Caco-2 (cell line): ENCODE data around the gene OR6M1. TPM values are rescaled to one million over a fixed set of nuclear protein-coding genes. Genes with fewer than 3 reads are reported as not detected.

Experiments used
- BruUV-seq: library from RNA; stranded (reverse); fragments of 400-500 nt; replicated peaks from 2 replicates; lab custom pipeline; 2021; lab: Mats Ljungman, UMichigan
- CTCF ChIA-PET: fragments of 300-600 bp; sonication (Branson Sonifier 250); formaldehyde crosslinking; loops from one replicate; lab custom pipeline; 2022; ENCODE audit warnings: antibody characterized with exemption; lab: Charles Lee
- POLR2A ChIA-PET: fragments of 300-600 bp; sonication (Branson Sonifier 250); formaldehyde crosslinking; loops from one replicate; lab custom pipeline; 2022; ENCODE audit warnings: antibody characterized with exemption; lab: Charles Lee
- DNase-seq, 2 experiments: peaks; one replicate each; pipeline versions ENCODE4 v3.0.0 to v3.0.0-alpha.2; 2020 to 2022
- H3K27me3 ChIP-seq: replicated peaks from 2 replicates; pipeline ENCODE4 v1.6.0; 2011; ENCODE audit warnings: low read length; ENCODE audit not compliant: control insufficient read depth, insufficient read depth
- H3K36me3 ChIP-seq: 2 replicates; pipeline ENCODE4 v1.5.1; 2011; ENCODE audit warnings: low read length; ENCODE audit not compliant: control insufficient read depth, insufficient read depth
- H3K4me1 ChIP-seq: fragments of 250-450 bp; sonication (Bioruptor Pico); 2 replicates; pipeline ENCODE4 v1.5.1; 2020; ENCODE audit warnings: mild to moderate bottlenecking
- H3K4me3 ChIP-seq: 2 replicates; pipeline ENCODE4 v1.5.1; 2011; ENCODE audit warnings: low read depth, mild to moderate bottlenecking, control low read depth, low read length
- H3K9me3 ChIP-seq: fragments of 250-450 bp; sonication (Bioruptor Pico); 2 replicates; pipeline ENCODE4 v1.5.1; 2020; ENCODE audit warnings: mild to moderate bottlenecking, moderate library complexity
- H3K27ac Mint-ChIP-seq: one replicate; pipeline ENCODE4 v1.8.0; 2022; ENCODE audit warnings: mixed read lengths; ENCODE audit not compliant: unreplicated experiment
- H3K27me3 Mint-ChIP-seq: one replicate; pipeline ENCODE4 v1.8.0; 2022; ENCODE audit warnings: mixed read lengths; ENCODE audit not compliant: insufficient read depth, unreplicated experiment
- H3K36me3 Mint-ChIP-seq: one replicate; pipeline ENCODE4 v1.8.0; 2022; ENCODE audit warnings: mild to moderate bottlenecking, mixed read lengths; ENCODE audit not compliant: insufficient read depth, unreplicated experiment
- H3K4me1 Mint-ChIP-seq: one replicate; pipeline ENCODE4 v1.8.0; 2022; ENCODE audit warnings: low read depth, mixed read lengths; ENCODE audit not compliant: unreplicated experiment
- H3K4me3 Mint-ChIP-seq: one replicate; pipeline ENCODE4 v1.8.0; 2022; ENCODE audit warnings: mild to moderate bottlenecking, moderate library complexity, mixed read lengths; ENCODE audit not compliant: unreplicated experiment
- H3K9me3 Mint-ChIP-seq: one replicate; pipeline ENCODE4 v1.8.0; 2022; ENCODE audit warnings: mixed read lengths; ENCODE audit not compliant: unreplicated experiment
- intact Hi-C: fragments of 100-400 bp; cut with micrococcal nuclease; formaldehyde crosslinking; loops from one replicate; pipeline ENCODE4 v1.10.0; 2022; ENCODE audit not compliant: unreplicated experiment
- total RNA-seq: library from RNA; stranded (reverse); gene quantifications from 2 replicates; pipeline ENCODE4 v1.2.3, GENCODE V29; 2022
- TF ChIP-seq, protein P1 (sequence below), 2 experiments: fragments of 200-600 bp in 1 of 2; IDR thresholded peaks; 1 replicate in 1 of 2; 2 replicates in 1 of 2; pipeline versions ENCODE4 v1.5.1 to v1.8.0; 2011 to 2022; ENCODE audit warnings: antibody characterized with exemption in 1 of 2, control low read depth in 1 of 2, inconsistent platforms in 1 of 2, low read depth in 1 of 2, low read length in 1 of 2, mild to moderate bottlenecking in 1 of 2, moderate library complexity in 1 of 2; ENCODE audit not compliant: insufficient read depth in 1 of 2, severe bottlenecking in 1 of 2, unreplicated experiment in 1 of 2

Gene OR6M1
- total RNA-seq, 1 experiment from 2014 or later, result not detected

DNA sequence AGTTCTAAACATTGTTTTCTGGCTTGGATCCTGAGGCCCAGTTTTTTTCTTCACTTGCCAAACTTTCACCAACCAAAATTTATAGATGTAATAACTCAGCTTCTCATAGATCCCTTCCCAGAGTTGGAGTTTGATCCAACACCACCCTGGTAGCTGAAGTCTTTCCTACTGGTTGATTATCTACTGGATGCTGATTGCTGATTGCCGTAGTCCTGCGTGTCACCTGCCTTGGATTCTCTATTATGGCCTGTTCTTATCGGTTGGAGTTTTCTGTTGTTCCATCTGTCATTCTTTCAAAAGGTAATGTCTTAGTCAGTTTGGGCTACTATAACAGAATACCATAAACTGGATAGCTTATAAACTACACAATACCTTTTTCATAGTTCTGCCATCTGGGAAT is 34.5 kb downstream of the OR6M1 start:
- no peaks in the 10 kb centered on the region for H3K36me3 ChIP-seq
- no peaks in the 10 kb centered on the region for H3K27me3 ChIP-seq
- peaks cover 2% of the 10 kb centered on the region for H3K27me3 Mint-ChIP-seq
- no peaks in the 10 kb centered on the region for H3K4me1 Mint-ChIP-seq
- intact Hi-C loops, result no loop called here
- no peaks in the 10 kb centered on the region for H3K9me3 Mint-ChIP-seq
- ChIA-PET POLR2A (no interaction called here), CTCF (no interaction called here)
- H3K4me3 Mint-ChIP-seq, result no peak overlapping the region
- BruUV-seq, result no TSS peak
- H3K9me3 ChIP-seq, result 0 out of 2 replicates have a peak, but pooled peaks cover 3% of the 10 kb centered on the region
- no peak overlapping the region for H3K4me3 ChIP-seq
- no peak overlapping the region for H3K27ac Mint-ChIP-seq
- H3K36me3 Mint-ChIP-seq, result no peaks in the 10 kb centered on the region
- no peak for DNase-seq
- TF ChIP-seq, protein P1, sequence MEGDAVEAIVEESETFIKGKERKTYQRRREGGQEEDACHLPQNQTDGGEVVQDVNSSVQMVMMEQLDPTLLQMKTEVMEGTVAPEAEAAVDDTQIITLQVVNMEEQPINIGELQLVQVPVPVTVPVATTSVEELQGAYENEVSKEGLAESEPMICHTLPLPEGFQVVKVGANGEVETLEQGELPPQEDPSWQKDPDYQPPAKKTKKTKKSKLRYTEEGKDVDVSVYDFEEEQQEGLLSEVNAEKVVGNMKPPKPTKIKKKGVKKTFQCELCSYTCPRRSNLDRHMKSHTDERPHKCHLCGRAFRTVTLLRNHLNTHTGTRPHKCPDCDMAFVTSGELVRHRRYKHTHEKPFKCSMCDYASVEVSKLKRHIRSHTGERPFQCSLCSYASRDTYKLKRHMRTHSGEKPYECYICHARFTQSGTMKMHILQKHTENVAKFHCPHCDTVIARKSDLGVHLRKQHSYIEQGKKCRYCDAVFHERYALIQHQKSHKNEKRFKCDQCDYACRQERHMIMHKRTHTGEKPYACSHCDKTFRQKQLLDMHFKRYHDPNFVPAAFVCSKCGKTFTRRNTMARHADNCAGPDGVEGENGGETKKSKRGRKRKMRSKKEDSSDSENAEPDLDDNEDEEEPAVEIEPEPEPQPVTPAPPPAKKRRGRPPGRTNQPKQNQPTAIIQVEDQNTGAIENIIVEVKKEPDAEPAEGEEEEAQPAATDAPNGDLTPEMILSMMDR (IDR thresholded peaks at IDR 0.05; ENCODE audit: insufficient read depth in 1 of 2, low read depth in 1 of 2, low read length in 1 of 2, severe bottlenecking in 1 of 2, unreplicated experiment in 1 of 2), result no peak
- H3K4me1 ChIP-seq, result no peaks in the 10 kb centered on the region

DNA sequence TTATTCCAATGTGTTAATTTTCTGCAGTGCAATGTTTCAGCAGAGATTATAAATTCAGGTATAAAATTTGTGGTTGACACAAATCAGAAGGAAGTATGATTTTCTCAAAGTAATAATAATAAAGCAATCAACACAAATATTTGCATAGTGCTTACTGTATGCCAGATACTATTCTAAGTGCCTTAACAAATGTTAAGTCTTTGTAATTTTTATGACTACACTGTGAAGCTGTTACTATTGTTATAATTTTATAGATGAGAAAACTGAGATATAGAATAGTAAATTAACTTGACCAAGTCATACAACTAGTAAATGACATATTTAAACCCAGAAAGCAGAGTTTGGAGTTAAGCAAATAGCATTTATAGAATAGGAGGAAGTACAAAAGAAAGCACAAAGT is 35.4 kb downstream of the OR6M1 start:
- Histone ChIP-seq H3K4me1 (no peaks in the 10 kb centered on the region), H3K36me3 (no peaks in the 10 kb centered on the region), H3K27me3 (no peaks in the 10 kb centered on the region), H3K9me3 (0 out of 2 replicates have a peak, but pooled peaks cover 3% of the 10 kb centered on the region), H3K4me3 (no peak overlapping the region)
- TF ChIP-seq, protein P1 (IDR thresholded peaks at IDR 0.05; ENCODE audit: insufficient read depth in 1 of 2, low read depth in 1 of 2, low read length in 1 of 2, severe bottlenecking in 1 of 2, unreplicated experiment in 1 of 2), result no peak
- Mint-ChIP-seq H3K4me3 (no peak overlapping the region), H3K9me3 (no peaks in the 10 kb centered on the region), H3K36me3 (no peaks in the 10 kb centered on the region), H3K27me3 (peaks cover 2% of the 10 kb centered on the region), H3K4me1 (no peaks in the 10 kb centered on the region), H3K27ac (no peak overlapping the region)
- ChIA-PET POLR2A (no interaction called here), CTCF (no interaction called here)
- DNase-seq, result no peak
- intact Hi-C loops, result no loop called here
- no TSS peak for BruUV-seq

DNA sequence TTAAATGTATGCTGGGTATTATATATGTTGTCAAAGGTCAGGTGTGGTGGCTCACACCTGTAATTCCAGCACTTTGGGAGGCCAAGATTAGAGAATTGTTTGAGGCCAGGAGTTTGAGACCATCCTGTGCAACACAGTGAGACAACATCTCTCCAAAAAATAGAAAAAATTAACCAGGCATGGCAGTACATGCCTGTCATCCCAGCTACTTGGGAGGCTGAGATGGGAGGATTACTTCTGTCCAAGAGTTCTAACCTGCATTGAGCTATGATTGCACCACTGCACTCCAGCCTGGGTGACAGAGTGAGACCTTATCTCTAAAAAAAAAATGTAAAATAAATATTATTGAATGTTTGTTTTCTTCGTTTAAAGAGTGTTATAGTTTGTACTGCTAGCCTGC is 40.5 kb downstream of the OR6M1 start:
- H3K27me3 ChIP-seq, result no peaks in the 10 kb centered on the region
- no peak overlapping the region for H3K27ac Mint-ChIP-seq
- no peak overlapping the region for H3K4me3 ChIP-seq
- TF ChIP-seq, protein P1 (IDR thresholded peaks at IDR 0.05; ENCODE audit: insufficient read depth in 1 of 2, low read depth in 1 of 2, low read length in 1 of 2, severe bottlenecking in 1 of 2, unreplicated experiment in 1 of 2), result no peak
- CTCF ChIA-PET, result no interaction called here
- peaks cover 2% of the 10 kb centered on the region for H3K27me3 Mint-ChIP-seq
- DNase-seq, result no peak
- peaks cover 22% of the 10 kb centered on the region for H3K9me3 Mint-ChIP-seq
- H3K4me1 ChIP-seq, result no peaks in the 10 kb centered on the region
- BruUV-seq, result no TSS peak
- H3K36me3 ChIP-seq, result no peaks in the 10 kb centered on the region
- POLR2A ChIA-PET, result no interaction called here
- H3K4me1 Mint-ChIP-seq, result no peaks in the 10 kb centered on the region
- H3K36me3 Mint-ChIP-seq, result no peaks in the 10 kb centered on the region
- H3K4me3 Mint-ChIP-seq, result no peak overlapping the region
- peaks cover 9% of the 10 kb centered on the region for H3K9me3 ChIP-seq
- intact Hi-C loops, result no loop called here
